Muscle of leg (tissue), 11 donors: ENCODE data around the gene ANTXR1. TPM values are rescaled to one million over a fixed set of nuclear protein-coding genes. Genes with fewer than 3 reads are reported as not detected.
A peak's percentile ranks its signal among the peaks of the same experiment; 100 is the strongest.

Experiments
- DNase-seq: peaks from one replicate; pipeline ENCODE4 v3.0.0; 2013
- H3K27ac ChIP-seq: one replicate; pipeline ENCODE4 v1.5.1; 2013; ENCODE audit warnings: mild to moderate bottlenecking, low read length, control low read depth
- H3K27me3 ChIP-seq: one replicate; pipeline ENCODE4 v1.6.1; 2013; ENCODE audit warnings: low read length; ENCODE audit not compliant: control insufficient read depth, insufficient read depth
- H3K36me3 ChIP-seq: one replicate; pipeline ENCODE4 v1.6.1; 2013; ENCODE audit warnings: low read length; ENCODE audit not compliant: control insufficient read depth, insufficient read depth
- H3K4me1 ChIP-seq: one replicate; pipeline ENCODE4 v1.6.1; 2013; ENCODE audit warnings: low read length; ENCODE audit not compliant: control insufficient read depth, insufficient read depth
- H3K4me3 ChIP-seq: one replicate; pipeline ENCODE4 v1.5.1; 2013; ENCODE audit warnings: low read length, control low read depth
- H3K9me3 ChIP-seq: replicated peaks from 2 replicates; pipeline ENCODE4 v1.6.1; 2013; ENCODE audit warnings: low read depth, low read length; ENCODE audit not compliant: control insufficient read depth
- WGBS: methylation state at CpG from one replicate; pipeline ENCODE4 v1.1.5; 2013; ENCODE audit warnings: missing lambda C conversion rate; ENCODE audit not compliant: insufficient coverage; 5-methylcytosine and 5-hydroxymethylcytosine counted together
- polyA plus RNA-seq, 8 donors: library from polyadenylated mRNA; unstranded; fragments of 120-200 nt; gene quantifications; one replicate each; pipeline versions ENCODE4 v1.2.1 to v1.2.3, GENCODE V29; 2013; ENCODE audit warnings: inconsistent platforms in 1 of 8, low replicate concordance in 1 of 8; ENCODE audit not compliant: insufficient read length in 8 of 8, insufficient read depth in 1 of 8
- total RNA-seq: library from RNA; stranded (reverse); fragments of 120-200 nt; gene quantifications from one replicate; pipeline ENCODE4 v1.2.4, GENCODE V29; 2013

ANTXR1 gene
- total and polyA plus RNA-seq, 9 donors: 84.4 to 187 (median 133) TPM

- Histone ChIP-seq H3K36me3 (no peaks in the 10 kb centered on the region), H3K27me3 (no peaks in the 10 kb centered on the region), H3K9me3 (no peaks in the 10 kb centered on the region), H3K4me1 (peaks cover 4% of the 10 kb centered on the region), H3K4me3 (no peak overlapping the region), H3K27ac (no peak overlapping the region)
- WGBS: 34% methylated on average over 2 of the region's 3 CpGs
- no peak for DNase-seq
Observed at GRCh38 chr2:68995916-68996315, 17.1 kb upstream of the ANTXR1 start.

GRCh38 chr2:68997401-68997800 is 15.6 kb upstream of the ANTXR1 start:
- H3K27me3 ChIP-seq: no peaks in the 10 kb centered on the region
- H3K4me3 ChIP-seq: no peak overlapping the region
- peaks cover 10% of the 10 kb centered on the region for H3K9me3 ChIP-seq
- H3K36me3 ChIP-seq: no peaks in the 10 kb centered on the region
- no peak overlapping the region for H3K27ac ChIP-seq
- H3K4me1 ChIP-seq: peaks cover 4% of the 10 kb centered on the region
- DNase-seq: no peak

- H3K9me3 ChIP-seq: peaks cover 11% of the 10 kb centered on the region
- no peak overlapping the region for H3K4me3 ChIP-seq
- H3K27me3 ChIP-seq: no peaks in the 10 kb centered on the region
- H3K27ac ChIP-seq: no peak overlapping the region
- no peak for DNase-seq
- no peaks in the 10 kb centered on the region for H3K36me3 ChIP-seq
- peaks cover 6% of the 10 kb centered on the region for H3K4me1 ChIP-seq
Observed at GRCh38 chr2:69001879-69002278, 11.1 kb upstream of the ANTXR1 start.

GRCh38 chr2:69003731-69004130 is 9.2 kb upstream of the ANTXR1 start:
- Histone ChIP-seq H3K27ac (no peak overlapping the region), H3K27me3 (no peaks in the 10 kb centered on the region), H3K36me3 (no peaks in the 10 kb centered on the region), H3K4me1 (peaks cover 6% of the 10 kb centered on the region), H3K9me3 (peaks cover 11% of the 10 kb centered on the region), H3K4me3 (no peak overlapping the region)
- no peak for DNase-seq
- 97% methylated on average over 2 of the region's 2 CpGs for WGBS

GRCh38 chr2:69007169-69007568 is 5.8 kb upstream of the ANTXR1 start:
- Histone ChIP-seq H3K36me3 (no peaks in the 10 kb centered on the region), H3K9me3 (peaks cover 3% of the 10 kb centered on the region), H3K27me3 (peaks cover 11% of the 10 kb centered on the region), H3K27ac (peak overlapping the region; percentile 76), H3K4me3 (no peak overlapping the region), H3K4me1 (peaks cover 6% of the 10 kb centered on the region)
- DNase-seq: peak; percentile 94

GRCh38 chr2:69007603-69008002 is 5.4 kb upstream of the ANTXR1 start:
- Histone ChIP-seq H3K4me3 (no peak overlapping the region), H3K9me3 (no peaks in the 10 kb centered on the region), H3K27me3 (peaks cover 13% of the 10 kb centered on the region), H3K27ac (peak overlapping the region; percentile 51), H3K36me3 (no peaks in the 10 kb centered on the region), H3K4me1 (peaks cover 8% of the 10 kb centered on the region)
- no peak for DNase-seq

GRCh38 chr2:69010437-69011194 is 2.4 kb upstream of the ANTXR1 start:
- Histone ChIP-seq H3K9me3 (no peaks in the 10 kb centered on the region), H3K4me1 (peaks cover 10% of the 10 kb centered on the region), H3K36me3 (no peaks in the 10 kb centered on the region), H3K27me3 (peaks cover 20% of the 10 kb centered on the region), H3K27ac (no peak overlapping the region), H3K4me3 (no peak overlapping the region)
- WGBS: 57% methylated on average over 6 of the region's 8 CpGs
- no peak for DNase-seq

GRCh38 chr2:69011611-69012157 is 1.3 kb upstream of the ANTXR1 start:
- H3K27me3 ChIP-seq: peaks cover 20% of the 10 kb centered on the region
- 100% methylated on average over 1 of the region's 4 CpGs for WGBS
- no peak for DNase-seq
- no peaks in the 10 kb centered on the region for H3K36me3 ChIP-seq
- H3K4me1 ChIP-seq: peaks cover 6% of the 10 kb centered on the region
- H3K9me3 ChIP-seq: no peaks in the 10 kb centered on the region
- H3K27ac ChIP-seq: no peak overlapping the region
- no peak overlapping the region for H3K4me3 ChIP-seq

- peak overlapping the region; percentile 90 for H3K27ac ChIP-seq
- H3K9me3 ChIP-seq: no peaks in the 10 kb centered on the region
- peaks cover 11% of the 10 kb centered on the region for H3K4me1 ChIP-seq
- peaks cover 4% of the 10 kb centered on the region for H3K36me3 ChIP-seq
- H3K4me3 ChIP-seq: peak overlapping the region; percentile 95
- peak; percentile 95 for DNase-seq
- H3K27me3 ChIP-seq: peaks cover 20% of the 10 kb centered on the region
- 9% methylated on average over 12 of the region's 27 CpGs for WGBS
Observed at GRCh38 chr2:69012310-69013141, 453 bp upstream of the ANTXR1 start.
